Small intestine (tissue), 7 donors: ENCODE measurements around the gene GHR. TPM values are rescaled to one million over a fixed set of nuclear protein-coding genes. Genes with fewer than 3 reads are reported as not detected.
"Not testable (repeated sequence)": the region's sequence is repeated elsewhere in the genome, so short reads cannot be mapped to it uniquely, and the experiment has no call there.

ENCODE experiments used
- DNase-seq, 2 donors: peaks; one replicate each; pipeline versions ENCODE4 v3.0.0 to v3.0.0-alpha.2; 2013
- FAIRE-seq: peaks from 2 replicates; lab custom pipeline; 2012; peaks lifted over from hg19 to GRCh38; lab: Jason Lieb, UNC
- H3K27ac ChIP-seq, 3 donors: one replicate each; pipeline ENCODE4 v1.5.1; 2013; ENCODE audit warnings: low read length in 2 of 3, mild to moderate bottlenecking in 2 of 3, control low read depth in 1 of 3, inconsistent platforms in 1 of 3, low read depth in 1 of 3, moderate library complexity in 1 of 3
- H3K27me3 ChIP-seq, 3 donors: one replicate each; pipeline ENCODE4 v1.6.1; 2013; ENCODE audit warnings: low read length in 3 of 3, inconsistent platforms in 1 of 3; ENCODE audit not compliant: control insufficient read depth in 3 of 3, insufficient read depth in 3 of 3
- H3K36me3 ChIP-seq, 3 donors: one replicate each; pipeline ENCODE4 v1.6.1; 2013; ENCODE audit warnings: low read length in 3 of 3, inconsistent platforms in 1 of 3, low read depth in 1 of 3, mild to moderate bottlenecking in 1 of 3, moderate library complexity in 1 of 3; ENCODE audit not compliant: control insufficient read depth in 3 of 3, insufficient read depth in 2 of 3
- H3K4me1 ChIP-seq, 3 donors: one replicate each; pipeline ENCODE4 v1.6.1; 2013; ENCODE audit warnings: low read length in 2 of 3, inconsistent platforms in 1 of 3, low read depth in 1 of 3, mild to moderate bottlenecking in 1 of 3, moderate library complexity in 1 of 3; ENCODE audit not compliant: control insufficient read depth in 3 of 3, insufficient read depth in 2 of 3
- H3K4me3 ChIP-seq, 3 donors: one replicate each; pipeline ENCODE4 v1.5.1; 2013; ENCODE audit warnings: low read length in 3 of 3, control low read depth in 1 of 3, inconsistent platforms in 1 of 3, low read depth in 1 of 3, mild to moderate bottlenecking in 1 of 3, moderate library complexity in 1 of 3
- H3K9me3 ChIP-seq, 2 donors: one replicate each; pipeline ENCODE4 v1.6.1; 2013; ENCODE audit warnings: low read depth in 1 of 2, low read length in 1 of 2; ENCODE audit not compliant: control insufficient read depth in 2 of 2, insufficient read depth in 1 of 2
- WGBS, 3 donors: extraction: QIAGEN DNeasy Blood & Tissue Kit; methylation state at CpG; one replicate each; pipeline ENCODE4 v1.1.7; 2013; 5-methylcytosine and 5-hydroxymethylcytosine counted together
- polyA plus RNA-seq, 4 donors: library from polyadenylated mRNA; stranded (reverse) in 3 of 4; unstranded in 1 of 4; fragments of 200-250 nt in 3 of 4; fragments of 120-200 nt in 1 of 4; gene quantifications; one replicate each; pipeline versions ENCODE4 v1.2.1 to v1.2.3, GENCODE V29; 2013
- donor health status: healthy with polysubstance abuse.
- donor health status: control.
- donor health status: control.
- donor health status: Bipolar disorder and iron deficiency.
- donor health status: healthy.

GHR gene
- polyA plus RNA-seq, 4 donors = 0.22 to 14.8 (median 1.4) TPM

- Histone ChIP-seq H3K9me3 (no peaks in the 10 kb centered on the region), H3K36me3 (no peaks in the 10 kb centered on the region), H3K4me3 (no peak overlapping the region), H3K27me3 (no peaks in the 10 kb centered on the region), H3K27ac (no peak overlapping the region), H3K4me1 (no peaks in the 10 kb centered on the region)
- no peak for FAIRE-seq
- WGBS, 3 donors = 59 to 63% (median 59%) methylated on average over 6 of the region's 6 CpGs
- no peak for DNase-seq
These were observed 297.0 kb downstream of the GHR start for GRCh38 chr5:42720251-42720650.

- Histone ChIP-seq H3K27ac (no peak overlapping the region), H3K4me3 (no peak overlapping the region), H3K36me3 (no peaks in the 10 kb centered on the region), H3K4me1 (no peaks in the 10 kb centered on the region), H3K27me3 (no peaks in the 10 kb centered on the region), H3K9me3 (no peaks in the 10 kb centered on the region)
- DNase-seq (no peak), FAIRE-seq (no peak)
These were observed 298.2 kb downstream of the GHR start for GRCh38 chr5:42721484-42721883.

- WGBS, 3 donors = 94 to 95% (median 94%) methylated on average over 14 to 17 of the region's 24 CpGs
- not testable (repeated sequence) for H3K27me3 ChIP-seq, H3K4me1 ChIP-seq, DNase-seq, H3K27ac ChIP-seq, H3K9me3 ChIP-seq, H3K36me3 ChIP-seq, H3K4me3 ChIP-seq, FAIRE-seq
These were observed 311.4 kb downstream of the GHR start for GRCh38 chr5:42734531-42735058.

GRCh38 chr5:42740920-42741319, 317.7 kb downstream of the GHR start:
- FAIRE-seq = no peak
- Histone ChIP-seq H3K36me3 (no peaks in the 10 kb centered on the region), H3K27me3 (no peaks in the 10 kb centered on the region), H3K27ac (no peak overlapping the region), H3K9me3 (no peaks in the 10 kb centered on the region), H3K4me3 (no peak overlapping the region), H3K4me1 (no peaks in the 10 kb centered on the region)
- no peak for DNase-seq
- WGBS, 3 donors = 93 to 97% (median 94%) methylated on average over 1 of the region's 1 CpG

- Histone ChIP-seq H3K9me3 (no peaks in the 10 kb centered on the region), H3K4me1 (no peaks in the 10 kb centered on the region), H3K36me3 (no peaks in the 10 kb centered on the region), H3K27ac (no peak overlapping the region), H3K27me3 (no peaks in the 10 kb centered on the region), H3K4me3 (no peak overlapping the region)
- 17 to 24% (median 24%) methylated on average over 4 of the region's 4 CpGs for WGBS, 3 donors
- DNase-seq = peak; percentile 2 to 7
- no peak for FAIRE-seq
These were observed 322.2 kb downstream of the GHR start for GRCh38 chr5:42745426-42745825.

GRCh38 chr5:42745856-42746255, 322.6 kb downstream of the GHR start:
- Histone ChIP-seq H3K27me3 (no peaks in the 10 kb centered on the region), H3K4me1 (no peaks in the 10 kb centered on the region), H3K9me3 (no peaks in the 10 kb centered on the region), H3K36me3 (no peaks in the 10 kb centered on the region), H3K4me3 (no peak overlapping the region), H3K27ac (no peak overlapping the region)
- WGBS, 3 donors = 94 to 98% (median 96%) methylated on average over 3 of the region's 3 CpGs
- no peak for FAIRE-seq
- DNase-seq = no peak

GRCh38 chr5:42749020-42749419, 325.8 kb downstream of the GHR start:
- H3K27me3 ChIP-seq = no peaks in the 10 kb centered on the region
- H3K4me3 ChIP-seq = no peak overlapping the region
- no peaks in the 10 kb centered on the region for H3K9me3 ChIP-seq
- H3K36me3 ChIP-seq = no peaks in the 10 kb centered on the region
- FAIRE-seq = no peak
- H3K4me1 ChIP-seq = no peaks in the 10 kb centered on the region
- DNase-seq = no peak
- H3K27ac ChIP-seq = no peak overlapping the region

GRCh38 chr5:42750507-42750906, 327.3 kb downstream of the GHR start:
- WGBS, 3 donors = 92 to 97% (median 93%) methylated on average over 5 of the region's 5 CpGs
- FAIRE-seq = no peak

GRCh38 chr5:42751044-42751443, 327.8 kb downstream of the GHR start:
- no peaks in the 10 kb centered on the region for H3K36me3 ChIP-seq
- H3K4me3 ChIP-seq = no peak overlapping the region
- no peak overlapping the region for H3K27ac ChIP-seq
- H3K27me3 ChIP-seq = no peaks in the 10 kb centered on the region
- no peak for DNase-seq
- no peaks in the 10 kb centered on the region for H3K4me1 ChIP-seq
- FAIRE-seq = no peak
- 70 to 76% (median 74%) methylated on average over 5 of the region's 5 CpGs for WGBS, 3 donors
- no peaks in the 10 kb centered on the region for H3K9me3 ChIP-seq

More at GRCh38 chr5:42750507-42750906, 327.3 kb downstream of the GHR start:
- H3K9me3 ChIP-seq = no peaks in the 10 kb centered on the region
- H3K27ac ChIP-seq = no peak overlapping the region
- no peak for DNase-seq
- no peaks in the 10 kb centered on the region for H3K36me3 ChIP-seq
- H3K4me3 ChIP-seq = no peak overlapping the region
- no peaks in the 10 kb centered on the region for H3K27me3 ChIP-seq
- H3K4me1 ChIP-seq = no peaks in the 10 kb centered on the region
